ENCODE measurements around the gene CLMP. TPM values are rescaled to one million over a fixed set of nuclear protein-coding genes. Genes with fewer than 3 reads are reported as not detected.

Gene CLMP
- total and polyA plus RNA-seq, 2 experiments from 2014 or later: 7.1 to 18.4 TPM

GRCh38 chr11:123054301-123055065 is 140.6 kb downstream of the CLMP start:
- Histone ChIP-seq H3K27ac (ENCODE audit: low read depth) (peak overlapping the region; percentile 85; the same call in 1 of the 2 replicates), H3K79me2 (replicated peaks; ENCODE audit: insufficient read depth) (peaks cover 20% of the 10 kb centered on the region), H3K4me3 (no peak overlapping the region), H3K27me3 (ENCODE audit: insufficient read depth) (no peaks in the 10 kb centered on the region), H4K20me1 (replicated peaks; ENCODE audit: insufficient read depth) (peaks cover 38% of the 10 kb centered on the region), H3K9me2 (ENCODE audit: insufficient read depth) (no peaks in the 10 kb centered on the region), H3K4me1 (ENCODE audit: insufficient read depth) (peaks cover 10% of the 10 kb centered on the region), H3F3A (replicated peaks; ENCODE audit: low read depth) (peaks cover 53% of the 10 kb centered on the region), H2AFZ (no peak overlapping the region), H3K4me2 (no peak overlapping the region), H3K36me3 (ENCODE audit: insufficient read depth) (peaks cover 39% of the 10 kb centered on the region)
- no peak overlapping the region; the same call in 1 of the 2 replicates for H3K27ac Mint-ChIP-seq
- H3K4me1 Mint-ChIP-seq: peaks cover 22% of the 10 kb centered on the region
- no peak overlapping the region for H3K4me3 Mint-ChIP-seq
- peaks cover 60% of the 10 kb centered on the region for H3K36me3 Mint-ChIP-seq (ENCODE audit: low read depth)
- peak; percentile 81 for ATAC-seq
- TF ChIP-seq CREB1 (CRISPR knock-in tag; IDR thresholded peaks at IDR 0.05; ENCODE audit: low read depth): peak; percentile 42; the same call in 1 of the 2 replicates
- no peak for TF ChIP-seq JUNB (IDR thresholded peaks at IDR 0.05; ENCODE audit: unreplicated experiment)
- no peak for TF ChIP-seq EZH2 (IDR thresholded peaks at IDR 0.05; ENCODE audit: low read depth, unreplicated experiment)
- peak; percentile 79 to 88 for TF ChIP-seq CTCF (conservative IDR thresholded peaks at IDR 0.05; ENCODE audit: low read depth in 2 of 2)
- peak; percentile 95 for DNase-seq (ENCODE audit: low spot score)
- no peaks in the 10 kb centered on the region; the same call in 2 of the 3 replicates for H3K9me3 Mint-ChIP-seq
- peaks cover 23% of the 10 kb centered on the region for H3K27me3 Mint-ChIP-seq (ENCODE audit: insufficient read depth, low read depth, poor library complexity)

GRCh38 chr11:123052901-123053721 is 141.9 kb downstream of the CLMP start:
- Histone ChIP-seq H3K4me3 (no peak overlapping the region), H2AFZ (no peak overlapping the region), H3K79me2 (replicated peaks; ENCODE audit: insufficient read depth) (0 out of 2 replicates have a peak, but pooled peaks cover 6% of the 10 kb centered on the region), H3K27me3 (ENCODE audit: insufficient read depth) (no peaks in the 10 kb centered on the region), H3K4me1 (ENCODE audit: insufficient read depth) (peaks cover under 1% of the 10 kb centered on the region), H3F3A (replicated peaks; ENCODE audit: low read depth) (peaks cover 40% of the 10 kb centered on the region), H3K36me3 (ENCODE audit: insufficient read depth) (peaks cover 25% of the 10 kb centered on the region), H4K20me1 (replicated peaks; ENCODE audit: insufficient read depth) (peaks cover 24% of the 10 kb centered on the region), H3K4me2 (no peak overlapping the region), H3K27ac (ENCODE audit: low read depth) (peak overlapping the region; percentile 21), H3K9me2 (ENCODE audit: insufficient read depth) (no peaks in the 10 kb centered on the region)
- Mint-ChIP-seq H3K27ac (no peak overlapping the region), H3K9me3 (no peaks in the 10 kb centered on the region; the same call in 2 of the 3 replicates), H3K4me3 (no peak overlapping the region), H3K36me3 (ENCODE audit: low read depth) (peaks cover 46% of the 10 kb centered on the region), H3K27me3 (ENCODE audit: insufficient read depth, low read depth, poor library complexity) (peaks cover 21% of the 10 kb centered on the region), H3K4me1 (peaks cover 9% of the 10 kb centered on the region; the same call in 2 of the 3 replicates)
- DNase-seq (ENCODE audit: low spot score) (no peak), ATAC-seq (peak; percentile 4; the same call in 2 of the 3 replicates)
- no peak for TF ChIP-seq CREB1 (CRISPR knock-in tag; IDR thresholded peaks at IDR 0.05; ENCODE audit: low read depth)
- no peak for TF ChIP-seq EZH2 (IDR thresholded peaks at IDR 0.05; ENCODE audit: low read depth, unreplicated experiment)
- no peak for TF ChIP-seq JUNB (IDR thresholded peaks at IDR 0.05; ENCODE audit: unreplicated experiment)
- TF ChIP-seq EZH2phosphoT487 (IDR thresholded peaks at IDR 0.05; ENCODE audit: unreplicated experiment): no peak
- no peak for TF ChIP-seq CTCF (conservative IDR thresholded peaks at IDR 0.05; ENCODE audit: low read depth in 2 of 2)
- no peak for TF ChIP-seq ZNF114 (CRISPR knock-in tag; IDR thresholded peaks at IDR 0.05)
- no peak for TF ChIP-seq ZNF462 (CRISPR knock-in tag; IDR thresholded peaks at IDR 0.05)
